Smooth muscle cell (in vitro differentiated cells): Measurements from ENCODE around the gene NEURL2. TPM values are rescaled to one million over a fixed set of nuclear protein-coding genes. Genes with fewer than 3 reads are reported as not detected.

Experiments used
- DNase-seq: peaks from one replicate; lab custom pipeline; 2025; ENCODE audit not compliant: unreplicated experiment; lab: John Stamatoyannopoulos, UW
- H2AFZ ChIP-seq: fragments of 200-600 bp; sonication (generic); 2 replicates; pipeline ENCODE4 v1.6.0; 2016; ENCODE audit warnings: antibody characterized with exemption, low read depth, mild to moderate bottlenecking
- H3F3A ChIP-seq: fragments of 200-600 bp; sonication (generic); 2 replicates; pipeline ENCODE4 v1.6.0; 2017; ENCODE audit warnings: antibody characterized with exemption, low read depth
- H3K27ac ChIP-seq: fragments of 200-600 bp; sonication (generic); 2 replicates; pipeline ENCODE4 v1.5.1; 2016; ENCODE audit warnings: low read depth, mild to moderate bottlenecking
- H3K27me3 ChIP-seq: fragments of 200-600 bp; sonication (generic); 2 replicates; pipeline ENCODE4 v1.6.1; 2016; ENCODE audit warnings: low read depth, mild to moderate bottlenecking
- H3K36me3 ChIP-seq: fragments of 200-600 bp; sonication (generic); 2 replicates; pipeline ENCODE4 v1.5.1; 2016; ENCODE audit warnings: low read depth
- H3K4me1 ChIP-seq: fragments of 200-600 bp; sonication (generic); 2 replicates; pipeline ENCODE4 v1.5.1; 2016; ENCODE audit warnings: low read depth
- H3K4me2 ChIP-seq: fragments of 200-600 bp; sonication (generic); 2 replicates; pipeline ENCODE4 v1.6.0; 2016; ENCODE audit warnings: mild to moderate bottlenecking
- H3K4me3 ChIP-seq: fragments of 200-600 bp; sonication (generic); 2 replicates; pipeline ENCODE4 v1.5.1; 2016; ENCODE audit warnings: mild to moderate bottlenecking
- H3K79me2 ChIP-seq: fragments of 200-600 bp; sonication (generic); 2 replicates; pipeline ENCODE4 v1.6.0; 2016; ENCODE audit warnings: low read depth, mild to moderate bottlenecking
- H3K9ac ChIP-seq: fragments of 200-600 bp; sonication (generic); 2 replicates; pipeline ENCODE4 v1.6.0; 2016; ENCODE audit warnings: low read depth
- H3K9me3 ChIP-seq: fragments of 200-600 bp; sonication (generic); replicated peaks from 2 replicates; pipeline ENCODE4 v1.5.1; 2016; ENCODE audit warnings: low read depth
- H4K20me1 ChIP-seq: fragments of 200-600 bp; sonication (generic); 2 replicates; pipeline ENCODE4 v1.6.0; 2016; ENCODE audit warnings: low read depth
- WGBS: methylation state at CpG from one replicate; pipeline ENCODE4 v1.1.7; 2016; ENCODE audit warnings: low lambda C conversion rate; 5-methylcytosine and 5-hydroxymethylcytosine counted together
- polyA plus RNA-seq: library from polyadenylated mRNA; unstranded; fragments of >200 nt; fragmentation: Nextera tagmentation; extraction: Ambion mirVana; gene quantifications from 2 replicates; pipeline ENCODE4 v1.2.1, GENCODE V29; 2016
- total RNA-seq: library from RNA; depleted of rRNA; stranded (reverse); fragments of >200 nt; gene quantifications from 2 replicates; pipeline ENCODE4 v1.2.3, GENCODE V29; 2014
- TF ChIP-seq, protein P1 (sequence below): fragments of 200-600 bp; sonication (generic); IDR thresholded peaks from 2 replicates; pipeline ENCODE4 v1.5.1; 2017; ENCODE audit warnings: borderline replicate concordance, mild to moderate bottlenecking, antibody characterized with exemption; ENCODE audit not compliant: insufficient read depth, poor library complexity, severe bottlenecking

Gene NEURL2
- total and polyA plus RNA-seq, 2 experiments from 2014 or later, result 0.31 to 3.7 TPM

DNA sequence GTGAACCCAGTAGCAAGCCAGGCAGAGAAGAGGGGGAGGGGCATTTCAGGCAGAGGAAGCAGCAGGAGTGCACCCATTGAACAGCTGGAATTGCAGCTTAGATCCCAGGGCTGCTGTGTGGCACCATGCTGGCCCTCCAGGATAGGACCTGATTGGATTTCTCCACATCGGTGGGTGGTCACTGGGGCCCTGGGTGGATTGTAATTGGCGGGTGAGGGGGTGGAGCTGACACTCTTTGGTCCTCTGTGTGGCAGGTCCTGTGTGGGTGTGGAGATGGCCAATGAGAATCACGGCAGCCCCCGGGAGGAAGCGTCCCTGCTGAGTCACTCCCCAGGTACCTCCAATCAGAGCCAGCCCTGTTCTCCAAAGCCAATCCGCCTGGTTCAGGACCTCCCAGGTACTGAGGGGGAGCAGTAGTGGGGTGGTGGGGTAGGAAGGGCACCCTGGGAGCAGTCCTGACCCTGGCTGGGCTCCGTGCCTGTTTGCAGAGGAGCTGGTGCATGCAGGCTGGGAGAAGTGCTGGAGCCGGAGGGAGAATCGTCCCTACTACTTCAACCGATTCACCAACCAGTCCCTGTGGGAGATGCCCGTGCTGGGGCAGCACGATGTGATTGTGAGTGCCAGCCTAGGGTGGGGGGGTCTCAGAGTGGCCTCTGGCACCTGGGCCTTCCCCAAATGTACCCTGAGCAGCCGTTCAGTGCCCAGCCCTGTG, 47.9 kb upstream of the NEURL2 start:
- 91% methylated on average over 12 of the region's 13 CpGs for WGBS

DNA sequence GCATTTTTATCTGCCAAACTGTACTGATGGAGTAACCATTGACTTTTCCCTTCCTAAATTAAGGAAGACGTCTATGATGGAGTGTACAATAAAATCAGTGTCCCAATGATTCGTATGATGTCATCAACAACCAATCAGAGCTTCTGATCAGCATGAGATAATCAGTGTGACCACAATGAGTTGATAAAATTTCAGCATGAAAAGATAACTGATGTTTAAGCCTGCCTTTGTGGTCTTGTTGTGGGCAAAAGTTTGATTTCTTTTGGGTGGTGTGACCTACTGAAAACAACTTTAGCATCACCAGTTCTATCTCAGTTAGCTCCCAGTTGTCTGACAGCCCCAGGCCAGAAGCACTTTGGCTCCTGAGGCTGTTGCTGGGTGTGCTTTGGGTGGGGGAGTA, 46.8 kb upstream of the NEURL2 start:
- no peak for DNase-seq
- no peak overlapping the region for H3K27ac ChIP-seq
- H3K9ac ChIP-seq, result no peak overlapping the region
- WGBS, result 83% methylated on average over 2 of the region's 2 CpGs
- H3K9me3 ChIP-seq, result no peaks in the 10 kb centered on the region
- peaks cover 35% of the 10 kb centered on the region for H3K79me2 ChIP-seq
- H2AFZ ChIP-seq, result no peak overlapping the region
- peaks cover 47% of the 10 kb centered on the region for H4K20me1 ChIP-seq
- no peak overlapping the region for H3K4me3 ChIP-seq
- peaks cover 10% of the 10 kb centered on the region for H3K4me1 ChIP-seq
- peaks cover 2% of the 10 kb centered on the region for H3K36me3 ChIP-seq
- no peaks in the 10 kb centered on the region for H3K27me3 ChIP-seq
- TF ChIP-seq, protein P1, sequence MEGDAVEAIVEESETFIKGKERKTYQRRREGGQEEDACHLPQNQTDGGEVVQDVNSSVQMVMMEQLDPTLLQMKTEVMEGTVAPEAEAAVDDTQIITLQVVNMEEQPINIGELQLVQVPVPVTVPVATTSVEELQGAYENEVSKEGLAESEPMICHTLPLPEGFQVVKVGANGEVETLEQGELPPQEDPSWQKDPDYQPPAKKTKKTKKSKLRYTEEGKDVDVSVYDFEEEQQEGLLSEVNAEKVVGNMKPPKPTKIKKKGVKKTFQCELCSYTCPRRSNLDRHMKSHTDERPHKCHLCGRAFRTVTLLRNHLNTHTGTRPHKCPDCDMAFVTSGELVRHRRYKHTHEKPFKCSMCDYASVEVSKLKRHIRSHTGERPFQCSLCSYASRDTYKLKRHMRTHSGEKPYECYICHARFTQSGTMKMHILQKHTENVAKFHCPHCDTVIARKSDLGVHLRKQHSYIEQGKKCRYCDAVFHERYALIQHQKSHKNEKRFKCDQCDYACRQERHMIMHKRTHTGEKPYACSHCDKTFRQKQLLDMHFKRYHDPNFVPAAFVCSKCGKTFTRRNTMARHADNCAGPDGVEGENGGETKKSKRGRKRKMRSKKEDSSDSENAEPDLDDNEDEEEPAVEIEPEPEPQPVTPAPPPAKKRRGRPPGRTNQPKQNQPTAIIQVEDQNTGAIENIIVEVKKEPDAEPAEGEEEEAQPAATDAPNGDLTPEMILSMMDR, result no peak
- H3K4me2 ChIP-seq, result no peak overlapping the region
- no peaks in the 10 kb centered on the region for H3F3A ChIP-seq

More for the DNA sequence above, 47.9 kb upstream of the NEURL2 start:
- TF ChIP-seq, protein P1, result no peak
- no peak for DNase-seq
- Histone ChIP-seq H3K9me3 (no peaks in the 10 kb centered on the region), H3K9ac (no peak overlapping the region), H4K20me1 (peaks cover 35% of the 10 kb centered on the region), H3K4me1 (peaks cover 10% of the 10 kb centered on the region), H2AFZ (no peak overlapping the region), H3K27ac (no peak overlapping the region), H3K36me3 (peaks cover 2% of the 10 kb centered on the region), H3K4me3 (no peak overlapping the region), H3K4me2 (no peak overlapping the region), H3F3A (no peaks in the 10 kb centered on the region), H3K27me3 (no peaks in the 10 kb centered on the region), H3K79me2 (peaks cover 27% of the 10 kb centered on the region)

DNA sequence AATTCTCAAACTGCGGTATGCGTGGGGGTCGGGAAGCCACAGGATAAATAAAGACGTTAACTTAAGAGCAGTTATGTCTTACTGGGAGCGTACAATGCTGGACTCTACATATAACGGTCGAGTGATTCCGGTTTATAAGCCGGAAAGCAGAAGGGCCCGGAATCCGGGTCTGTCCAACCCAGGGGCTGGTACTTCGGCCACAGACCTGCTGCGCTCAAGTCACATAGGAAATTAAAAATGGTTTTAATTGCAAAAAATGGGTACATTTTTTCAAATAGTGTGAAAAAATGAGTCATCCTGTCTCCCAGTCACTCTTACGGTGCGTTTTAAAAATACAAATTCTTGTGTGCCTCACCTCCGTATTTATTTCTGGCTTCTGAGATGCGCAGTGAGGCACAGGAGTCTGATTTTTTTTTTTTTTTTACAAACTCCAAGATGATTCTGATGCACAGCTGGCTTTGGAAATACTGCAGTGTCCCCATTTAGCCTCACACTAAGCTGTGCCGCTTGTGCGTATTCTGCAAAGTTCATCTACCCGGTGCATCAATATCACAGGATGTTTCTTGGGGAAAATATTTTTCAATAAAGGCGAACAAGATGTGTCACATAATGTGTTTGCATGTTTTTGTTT, 44.5 kb upstream of the NEURL2 start:
- H3K27ac ChIP-seq, result peak overlapping the region; percentile 96
- peak overlapping the region; percentile 94 for H3K4me3 ChIP-seq
- peaks cover 10% of the 10 kb centered on the region for H3K4me1 ChIP-seq
- H3K36me3 ChIP-seq, result peaks cover 2% of the 10 kb centered on the region
- H3K9me3 ChIP-seq, result no peaks in the 10 kb centered on the region
- TF ChIP-seq, protein P1, result no peak
- peak overlapping the region; percentile 89 for H3K4me2 ChIP-seq
- WGBS, result 15% methylated on average over 21 of the region's 21 CpGs
- peaks cover 49% of the 10 kb centered on the region for H4K20me1 ChIP-seq
- no peak for DNase-seq
- no peaks in the 10 kb centered on the region for H3K27me3 ChIP-seq
- peaks cover under 1% of the 10 kb centered on the region for H3F3A ChIP-seq
- peaks cover 35% of the 10 kb centered on the region for H3K79me2 ChIP-seq
- H3K9ac ChIP-seq, result peak overlapping the region; percentile 92
- H2AFZ ChIP-seq, result no peak overlapping the region
